BE2C (cell line): Measurements from ENCODE around the gene SMIM24.

Experiments used
- DNase-seq: peaks from one replicate; pipeline ENCODE4 v3.0.0-alpha.2; 2020
- H3K27me3 ChIP-seq: fragments of 250-450 bp; sonication (Bioruptor Pico); 2 replicates; pipeline ENCODE4 v1.5.1; 2020; ENCODE audit warnings: mild to moderate bottlenecking
- H3K36me3 ChIP-seq: fragments of 250-450 bp; sonication (Bioruptor Pico); 2 replicates; pipeline ENCODE4 v1.5.1; 2020; ENCODE audit warnings: mild to moderate bottlenecking
- H3K4me1 ChIP-seq: fragments of 250-450 bp; sonication (Bioruptor Pico); 2 replicates; pipeline ENCODE4 v1.5.1; 2020
- H3K4me3 ChIP-seq: 2 replicates; pipeline ENCODE4 v1.5.1; 2011; ENCODE audit warnings: low read depth, low read length
- H3K9me3 ChIP-seq: fragments of 250-450 bp; sonication (Bioruptor Pico); 2 replicates; pipeline ENCODE4 v1.5.1; 2020
- CTCF ChIP-seq: IDR thresholded peaks from 2 replicates; pipeline ENCODE4 v1.5.1; 2012; ENCODE audit warnings: mild to moderate bottlenecking, low read depth, low read length

SMIM24 gene

GRCh38 chr19:3524904-3525451, 44.7 kb upstream of the SMIM24 start:
- Histone ChIP-seq H3K36me3 (peaks cover 32% of the 10 kb centered on the region), H3K27me3 (no peaks in the 10 kb centered on the region), H3K4me3 (no peak overlapping the region), H3K9me3 (no peaks in the 10 kb centered on the region), H3K4me1 (peaks cover 12% of the 10 kb centered on the region)
- no peak for TF ChIP-seq CTCF
- no peak for DNase-seq

GRCh38 chr19:3524078-3524842, 43.9 kb upstream of the SMIM24 start:
- H3K27me3 ChIP-seq: no peaks in the 10 kb centered on the region
- DNase-seq: no peak
- H3K4me3 ChIP-seq: no peak overlapping the region
- TF ChIP-seq CTCF: no peak
- no peaks in the 10 kb centered on the region for H3K9me3 ChIP-seq
- peaks cover 15% of the 10 kb centered on the region for H3K4me1 ChIP-seq
- peaks cover 36% of the 10 kb centered on the region for H3K36me3 ChIP-seq

GRCh38 chr19:3523361-3524077, 43.2 kb upstream of the SMIM24 start:
- Histone ChIP-seq H3K4me1 (peaks cover 15% of the 10 kb centered on the region), H3K27me3 (no peaks in the 10 kb centered on the region), H3K4me3 (no peak overlapping the region), H3K9me3 (no peaks in the 10 kb centered on the region), H3K36me3 (peaks cover 37% of the 10 kb centered on the region)
- no peak for DNase-seq
- no peak for TF ChIP-seq CTCF

- H3K36me3 ChIP-seq: peaks cover 33% of the 10 kb centered on the region
Observed at GRCh38 chr19:3522421-3523360, 42.4 kb upstream of the SMIM24 start.

GRCh38 chr19:3521104-3521445, 40.8 kb upstream of the SMIM24 start:
- H3K36me3 ChIP-seq: peaks cover 24% of the 10 kb centered on the region
- no peaks in the 10 kb centered on the region for H3K9me3 ChIP-seq
- peaks cover 15% of the 10 kb centered on the region for H3K4me1 ChIP-seq
- no peak for DNase-seq
- no peak for TF ChIP-seq CTCF
- H3K27me3 ChIP-seq: no peaks in the 10 kb centered on the region
- no peak overlapping the region for H3K4me3 ChIP-seq

More at GRCh38 chr19:3522421-3523360, 42.4 kb upstream of the SMIM24 start:
- H3K9me3 ChIP-seq: no peaks in the 10 kb centered on the region
- H3K27me3 ChIP-seq: no peaks in the 10 kb centered on the region
- TF ChIP-seq CTCF: no peak
- no peak for DNase-seq
- peaks cover 15% of the 10 kb centered on the region for H3K4me1 ChIP-seq
- H3K4me3 ChIP-seq: no peak overlapping the region
